PC-3 (cell line): Measurements from ENCODE around the gene WDR83.

ENCODE experiments used
- EZH2 ChIP-seq: fragments of 300-600 bp; sonication (generic); IDR thresholded peaks from one replicate; pipeline ENCODE4 v1.6.1; 2017; ENCODE audit warnings: antibody characterized with exemption, mild to moderate bottlenecking, low read length; ENCODE audit not compliant: unreplicated experiment
- TF ChIP-seq, protein P1 (sequence below): fragments of 300-600 bp; sonication (generic); conservative IDR thresholded peaks from 2 replicates; pipeline ENCODE4 v1.5.1; 2017; ENCODE audit warnings: antibody characterized with exemption, low read depth, mild to moderate bottlenecking, low read length

DNA sequence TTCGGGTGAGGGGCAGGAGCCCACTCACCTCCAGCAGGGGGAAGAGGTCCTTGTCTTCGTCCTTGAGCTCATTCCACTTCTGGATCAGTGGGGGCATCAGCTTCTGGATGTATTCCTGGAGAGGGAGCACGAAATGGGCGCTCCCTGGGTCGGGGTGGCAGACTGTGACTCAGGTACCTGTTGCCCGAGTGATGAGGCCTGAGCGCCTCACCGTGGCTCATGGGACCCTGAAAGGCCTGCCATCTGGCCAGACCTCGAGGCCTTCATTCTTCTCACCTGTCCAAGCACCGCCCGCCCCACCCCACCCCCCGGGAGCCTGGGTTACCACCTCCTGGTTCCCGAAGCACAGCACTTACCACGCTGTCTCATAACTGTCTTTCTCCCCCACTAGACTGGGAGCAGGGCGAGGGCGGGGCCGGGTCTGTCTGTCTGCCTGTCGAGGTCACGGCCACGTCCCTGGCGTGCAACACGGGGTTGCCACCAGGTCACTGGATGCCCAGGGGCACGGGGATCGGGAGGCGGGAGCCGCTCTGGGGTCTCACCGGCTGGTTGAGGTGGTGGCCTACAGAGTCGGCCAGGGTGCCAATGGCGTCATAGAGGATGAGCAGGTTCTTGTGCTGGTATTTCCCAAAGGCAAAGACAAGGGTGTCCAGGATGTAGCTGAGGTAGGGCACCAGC, 39.2 kb downstream of the WDR83 start:
- TF ChIP-seq, protein P1, sequence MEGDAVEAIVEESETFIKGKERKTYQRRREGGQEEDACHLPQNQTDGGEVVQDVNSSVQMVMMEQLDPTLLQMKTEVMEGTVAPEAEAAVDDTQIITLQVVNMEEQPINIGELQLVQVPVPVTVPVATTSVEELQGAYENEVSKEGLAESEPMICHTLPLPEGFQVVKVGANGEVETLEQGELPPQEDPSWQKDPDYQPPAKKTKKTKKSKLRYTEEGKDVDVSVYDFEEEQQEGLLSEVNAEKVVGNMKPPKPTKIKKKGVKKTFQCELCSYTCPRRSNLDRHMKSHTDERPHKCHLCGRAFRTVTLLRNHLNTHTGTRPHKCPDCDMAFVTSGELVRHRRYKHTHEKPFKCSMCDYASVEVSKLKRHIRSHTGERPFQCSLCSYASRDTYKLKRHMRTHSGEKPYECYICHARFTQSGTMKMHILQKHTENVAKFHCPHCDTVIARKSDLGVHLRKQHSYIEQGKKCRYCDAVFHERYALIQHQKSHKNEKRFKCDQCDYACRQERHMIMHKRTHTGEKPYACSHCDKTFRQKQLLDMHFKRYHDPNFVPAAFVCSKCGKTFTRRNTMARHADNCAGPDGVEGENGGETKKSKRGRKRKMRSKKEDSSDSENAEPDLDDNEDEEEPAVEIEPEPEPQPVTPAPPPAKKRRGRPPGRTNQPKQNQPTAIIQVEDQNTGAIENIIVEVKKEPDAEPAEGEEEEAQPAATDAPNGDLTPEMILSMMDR: no peak
- no peak for TF ChIP-seq EZH2
